ENCODE data around the gene CMTM5. TPM values are rescaled to one million over a fixed set of nuclear protein-coding genes. Genes with fewer than 3 reads are reported as not detected.

The CMTM5 gene
- total RNA-seq, 1 donor from 2014 or later = not detected

- no peak for TF ChIP-seq CTCF (IDR thresholded peaks at IDR 0.05)
- H3K9me3 Mint-ChIP-seq (ENCODE audit: low read depth) = no peaks in the 10 kb centered on the region
- H3K4me1 Mint-ChIP-seq (ENCODE audit: low read depth) = peaks cover 11% of the 10 kb centered on the region
- no peak overlapping the region for H3K4me3 Mint-ChIP-seq (ENCODE audit: unreplicated experiment)
- no peak overlapping the region for H3K27ac Mint-ChIP-seq (ENCODE audit: unreplicated experiment)
- peaks cover 7% of the 10 kb centered on the region for H3K36me3 Mint-ChIP-seq (ENCODE audit: low read depth)
- no peaks in the 10 kb centered on the region for H3K27me3 Mint-ChIP-seq (ENCODE audit: low read depth)
- DNase-seq (ENCODE audit: low spot score) = no peak
Measured at GRCh38 chr14:23349156-23349845, 27.5 kb upstream of the CMTM5 start.

- Mint-ChIP-seq H3K36me3 (ENCODE audit: low read depth) (peaks cover 10% of the 10 kb centered on the region), H3K9me3 (ENCODE audit: low read depth) (no peaks in the 10 kb centered on the region), H3K27me3 (ENCODE audit: low read depth) (no peaks in the 10 kb centered on the region), H3K27ac (ENCODE audit: unreplicated experiment) (no peak overlapping the region), H3K4me1 (ENCODE audit: low read depth) (peaks cover 11% of the 10 kb centered on the region), H3K4me3 (ENCODE audit: unreplicated experiment) (peak overlapping the region; percentile 73)
- TF ChIP-seq CTCF (IDR thresholded peaks at IDR 0.05) = peak; percentile 68
- no peak for DNase-seq (ENCODE audit: low spot score)
Measured at GRCh38 chr14:23351681-23352505, 25.0 kb upstream of the CMTM5 start.

- H3K27ac Mint-ChIP-seq (ENCODE audit: unreplicated experiment) = peak within 1 kb of the TSS; percentile 42
- H3K27me3 Mint-ChIP-seq (ENCODE audit: low read depth) = no peaks in the 10 kb centered on the region
- no peaks in the 10 kb centered on the region for H3K9me3 Mint-ChIP-seq (ENCODE audit: low read depth)
- H3K36me3 Mint-ChIP-seq (ENCODE audit: low read depth) = peaks cover 9% of the 10 kb centered on the region
- peaks cover 11% of the 10 kb centered on the region for H3K4me1 Mint-ChIP-seq (ENCODE audit: low read depth)
- peak; percentile 67 for TF ChIP-seq CTCF (IDR thresholded peaks at IDR 0.05)
- no peak for DNase-seq (ENCODE audit: low spot score)
- peak within 1 kb of the TSS; percentile 73 for H3K4me3 Mint-ChIP-seq (ENCODE audit: unreplicated experiment)
Measured at GRCh38 chr14:23352506-23353432, 24.1 kb upstream of the CMTM5 start, which contains the start of gene SLC22A17. Gene SLC22A17 (minus strand): TSS chr14:23352887.

GRCh38 chr14:23353433-23353780 lies 23.4 kb upstream of the CMTM5 start:
- Mint-ChIP-seq H3K4me3 (ENCODE audit: unreplicated experiment) (peak overlapping the region; percentile 73), H3K4me1 (ENCODE audit: low read depth) (peaks cover 11% of the 10 kb centered on the region), H3K27ac (ENCODE audit: unreplicated experiment) (peak overlapping the region; percentile 42), H3K36me3 (ENCODE audit: low read depth) (peaks cover 9% of the 10 kb centered on the region), H3K27me3 (ENCODE audit: low read depth) (no peaks in the 10 kb centered on the region), H3K9me3 (ENCODE audit: low read depth) (no peaks in the 10 kb centered on the region)
- no peak for DNase-seq (ENCODE audit: low spot score)
- TF ChIP-seq CTCF (IDR thresholded peaks at IDR 0.05) = no peak

- H3K36me3 Mint-ChIP-seq (ENCODE audit: low read depth) = peaks cover 11% of the 10 kb centered on the region
- TF ChIP-seq CTCF (IDR thresholded peaks at IDR 0.05) = no peak
- H3K9me3 Mint-ChIP-seq (ENCODE audit: low read depth) = no peaks in the 10 kb centered on the region
- no peak for DNase-seq (ENCODE audit: low spot score)
- H3K27me3 Mint-ChIP-seq (ENCODE audit: low read depth) = no peaks in the 10 kb centered on the region
- H3K4me3 Mint-ChIP-seq (ENCODE audit: unreplicated experiment) = no peak overlapping the region
- no peak overlapping the region for H3K27ac Mint-ChIP-seq (ENCODE audit: unreplicated experiment)
- H3K4me1 Mint-ChIP-seq (ENCODE audit: low read depth) = peaks cover 11% of the 10 kb centered on the region
Measured at GRCh38 chr14:23354990-23355389, 21.9 kb upstream of the CMTM5 start.
